Uterus (tissue), 2 donors: ENCODE results near the gene STXBP5.

Experiments used
- POLR2A ChIP-seq, 2 donors: fragments of 450-650 bp; IDR thresholded peaks; one replicate each; pipeline ENCODE4 v1.6.1; 2016; ENCODE audit warnings: antibody characterized with exemption in 2 of 2, mild to moderate bottlenecking in 1 of 2, moderate library complexity in 1 of 2
- TF ChIP-seq, protein P1 (sequence below), 4 experiments: fragments of 200-600 bp in 2 of 4; fragments of 450-650 bp in 2 of 4; sonication (generic) in 2 of 4; IDR thresholded peaks; one replicate each; pipeline ENCODE4 v1.5.1; 2016 to 2019; ENCODE audit warnings: antibody characterized with exemption in 4 of 4, mild to moderate bottlenecking in 2 of 4, moderate library complexity in 1 of 4

DNA sequence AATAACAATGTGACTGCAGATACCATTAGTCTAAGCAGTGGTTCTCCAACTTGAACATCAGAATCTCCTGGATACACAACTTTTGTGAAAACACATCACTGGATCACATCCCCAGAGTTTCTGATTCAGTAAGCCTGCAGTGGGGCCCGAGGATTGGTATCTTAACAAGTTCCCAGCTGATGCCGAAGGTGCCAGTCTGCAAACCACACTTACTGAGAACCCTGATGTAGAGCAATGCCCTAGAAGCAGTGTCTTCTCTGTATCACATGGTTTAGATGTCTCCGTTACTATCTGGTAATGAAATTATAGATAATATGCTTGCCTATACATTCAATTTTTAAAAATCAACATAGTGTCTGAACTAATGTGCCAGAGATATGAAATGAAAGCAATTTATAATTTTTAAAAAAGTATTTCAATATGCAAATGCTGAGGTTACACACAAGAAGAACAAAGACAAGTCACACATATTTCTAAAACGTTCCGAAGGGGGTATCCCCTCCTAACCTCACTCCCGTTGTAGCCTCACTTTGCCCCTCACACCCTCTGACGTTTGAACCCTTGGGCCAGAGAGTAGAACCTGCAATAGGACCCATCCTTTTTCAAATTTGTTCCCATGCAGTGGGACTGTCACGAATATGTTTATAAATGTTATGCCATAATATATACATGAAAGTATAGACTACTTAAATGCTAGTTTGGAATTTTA, 188.9 kb downstream of the STXBP5 start:
- TF ChIP-seq, protein P1, sequence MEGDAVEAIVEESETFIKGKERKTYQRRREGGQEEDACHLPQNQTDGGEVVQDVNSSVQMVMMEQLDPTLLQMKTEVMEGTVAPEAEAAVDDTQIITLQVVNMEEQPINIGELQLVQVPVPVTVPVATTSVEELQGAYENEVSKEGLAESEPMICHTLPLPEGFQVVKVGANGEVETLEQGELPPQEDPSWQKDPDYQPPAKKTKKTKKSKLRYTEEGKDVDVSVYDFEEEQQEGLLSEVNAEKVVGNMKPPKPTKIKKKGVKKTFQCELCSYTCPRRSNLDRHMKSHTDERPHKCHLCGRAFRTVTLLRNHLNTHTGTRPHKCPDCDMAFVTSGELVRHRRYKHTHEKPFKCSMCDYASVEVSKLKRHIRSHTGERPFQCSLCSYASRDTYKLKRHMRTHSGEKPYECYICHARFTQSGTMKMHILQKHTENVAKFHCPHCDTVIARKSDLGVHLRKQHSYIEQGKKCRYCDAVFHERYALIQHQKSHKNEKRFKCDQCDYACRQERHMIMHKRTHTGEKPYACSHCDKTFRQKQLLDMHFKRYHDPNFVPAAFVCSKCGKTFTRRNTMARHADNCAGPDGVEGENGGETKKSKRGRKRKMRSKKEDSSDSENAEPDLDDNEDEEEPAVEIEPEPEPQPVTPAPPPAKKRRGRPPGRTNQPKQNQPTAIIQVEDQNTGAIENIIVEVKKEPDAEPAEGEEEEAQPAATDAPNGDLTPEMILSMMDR (IDR thresholded peaks at IDR 0.05): no peak
- no peak for TF ChIP-seq POLR2A (IDR thresholded peaks at IDR 0.05)
